Epithelial cell of esophagus (primary cell): ENCODE measurements around the gene ZSCAN22.

ENCODE experiments used
- DNase-seq: peaks from one replicate; pipeline ENCODE4 v3.0.0; 2010; ENCODE audit warnings: low read depth
- H3K4me3 ChIP-seq: 2 replicates; pipeline ENCODE4 v1.5.1; 2011; ENCODE audit warnings: mild to moderate bottlenecking, low read length, control low read depth
- TF ChIP-seq, protein P1 (sequence below): IDR thresholded peaks from 2 replicates; pipeline ENCODE4 v1.5.1; 2011; ENCODE audit warnings: low read depth, mild to moderate bottlenecking, low read length, control low read depth, inconsistent platforms; ENCODE audit not compliant: insufficient read depth; ENCODE audit errors: missing control alignments

ZSCAN22 gene

GRCh38 chr19:58318297-58318696 is 8.5 kb upstream of the ZSCAN22 start:
- no peak for DNase-seq
- no peak overlapping the region for H3K4me3 ChIP-seq
- TF ChIP-seq, protein P1, sequence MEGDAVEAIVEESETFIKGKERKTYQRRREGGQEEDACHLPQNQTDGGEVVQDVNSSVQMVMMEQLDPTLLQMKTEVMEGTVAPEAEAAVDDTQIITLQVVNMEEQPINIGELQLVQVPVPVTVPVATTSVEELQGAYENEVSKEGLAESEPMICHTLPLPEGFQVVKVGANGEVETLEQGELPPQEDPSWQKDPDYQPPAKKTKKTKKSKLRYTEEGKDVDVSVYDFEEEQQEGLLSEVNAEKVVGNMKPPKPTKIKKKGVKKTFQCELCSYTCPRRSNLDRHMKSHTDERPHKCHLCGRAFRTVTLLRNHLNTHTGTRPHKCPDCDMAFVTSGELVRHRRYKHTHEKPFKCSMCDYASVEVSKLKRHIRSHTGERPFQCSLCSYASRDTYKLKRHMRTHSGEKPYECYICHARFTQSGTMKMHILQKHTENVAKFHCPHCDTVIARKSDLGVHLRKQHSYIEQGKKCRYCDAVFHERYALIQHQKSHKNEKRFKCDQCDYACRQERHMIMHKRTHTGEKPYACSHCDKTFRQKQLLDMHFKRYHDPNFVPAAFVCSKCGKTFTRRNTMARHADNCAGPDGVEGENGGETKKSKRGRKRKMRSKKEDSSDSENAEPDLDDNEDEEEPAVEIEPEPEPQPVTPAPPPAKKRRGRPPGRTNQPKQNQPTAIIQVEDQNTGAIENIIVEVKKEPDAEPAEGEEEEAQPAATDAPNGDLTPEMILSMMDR, result no peak

GRCh38 chr19:58319241-58319640 is 7.6 kb upstream of the ZSCAN22 start:
- TF ChIP-seq, protein P1, result no peak
- H3K4me3 ChIP-seq, result no peak overlapping the region
- DNase-seq, result peak; percentile 95

GRCh38 chr19:58325311-58326022 is 1.3 kb upstream of the ZSCAN22 start:
- H3K4me3 ChIP-seq, result peak overlapping the region; percentile 94

GRCh38 chr19:58326501-58326913 is 287 bp upstream of the ZSCAN22 start:
- TF ChIP-seq, protein P1, result no peak
- DNase-seq, result no peak
- peak overlapping the region; percentile 94 for H3K4me3 ChIP-seq

More at GRCh38 chr19:58325311-58326022, 1.3 kb upstream of the ZSCAN22 start:
- TF ChIP-seq, protein P1, result no peak
- peak; percentile 77 for DNase-seq

DNA sequence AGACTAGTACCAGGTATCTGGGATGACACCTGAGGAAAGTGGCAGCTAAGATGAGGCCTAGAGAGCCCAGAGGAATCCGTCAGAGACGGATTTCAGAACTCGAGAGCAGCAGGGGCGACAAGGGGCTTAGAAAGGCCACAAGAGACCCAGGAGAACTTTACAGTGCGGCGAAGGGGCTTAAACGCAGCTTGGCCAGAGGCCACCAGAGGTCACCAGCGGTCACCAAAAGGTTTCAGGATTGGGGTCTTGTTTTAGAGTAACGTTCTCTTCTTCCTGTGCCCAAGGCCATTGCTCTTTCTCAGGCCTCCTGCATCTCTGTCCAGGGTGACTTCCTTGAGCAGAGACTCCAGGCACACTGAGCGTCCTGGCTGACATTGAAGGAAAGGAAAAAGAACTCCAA is 2.2 kb downstream of the ZSCAN22 start:
- DNase-seq, result no peak
- TF ChIP-seq, protein P1, result no peak
- H3K4me3 ChIP-seq, result no peak overlapping the region

- TF ChIP-seq, protein P1, result no peak
- DNase-seq, result peak; percentile 78
- no peak overlapping the region for H3K4me3 ChIP-seq
Measured at GRCh38 chr19:58330458-58330857, 3.7 kb downstream of the ZSCAN22 start.

- no peak overlapping the region for H3K4me3 ChIP-seq
- DNase-seq, result no peak
- TF ChIP-seq, protein P1, result no peak
Measured at GRCh38 chr19:58332697-58333096, 5.9 kb downstream of the ZSCAN22 start.
